ENCODE results near the gene GALNT10.

The GALNT10 gene

GRCh38 chr5:154179846-154180710, 10.5 kb upstream of the GALNT10 start:
- Histone ChIP-seq H3K36me3 (ENCODE audit: control insufficient read depth, insufficient read depth, low read length) (no peaks in the 10 kb centered on the region), H3K27ac (ENCODE audit: insufficient read depth, low read length, poor library complexity, severe bottlenecking) (no peak overlapping the region), H3K9me3 (ENCODE audit: control insufficient read depth, low read length) (no peaks in the 10 kb centered on the region), H3K4me3 (ENCODE audit: insufficient read depth, low read depth, low read length, poor library complexity, severe bottlenecking) (no peak overlapping the region), H3K27me3 (replicated peaks; ENCODE audit: control insufficient read depth, insufficient read depth, low read length, poor library complexity, severe bottlenecking) (no peaks in the 10 kb centered on the region), H3K4me1 (ENCODE audit: control insufficient read depth, insufficient read depth, low read length, poor library complexity, severe bottlenecking) (no peaks in the 10 kb centered on the region)
- DNase-seq: no peak

DNA sequence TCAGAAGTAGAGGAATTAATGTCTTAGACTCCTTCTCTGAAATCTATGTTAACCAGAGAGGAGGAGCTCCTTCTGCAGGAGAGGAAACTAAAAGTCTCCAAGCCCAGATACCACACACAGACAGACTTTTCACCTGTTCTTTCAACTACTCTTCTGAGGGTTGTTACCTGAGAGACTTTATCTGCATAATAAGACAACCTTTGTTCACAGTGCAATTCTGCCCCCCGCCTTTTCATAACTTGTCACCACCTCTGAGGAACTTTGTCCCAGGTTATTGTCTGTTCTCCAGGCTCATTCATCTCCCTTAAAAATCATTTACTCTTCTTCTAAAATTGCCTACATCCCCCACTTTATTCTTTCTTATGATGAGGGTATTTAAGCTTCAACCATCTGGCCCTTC, 9.4 kb upstream of the GALNT10 start:
- H3K27me3 ChIP-seq (replicated peaks; ENCODE audit: control insufficient read depth, insufficient read depth, low read length, poor library complexity, severe bottlenecking): no peaks in the 10 kb centered on the region
- no peaks in the 10 kb centered on the region for H3K36me3 ChIP-seq (ENCODE audit: control insufficient read depth, insufficient read depth, low read length)
- no peak overlapping the region for H3K27ac ChIP-seq (ENCODE audit: insufficient read depth, low read length, poor library complexity, severe bottlenecking)
- DNase-seq: no peak
- no peaks in the 10 kb centered on the region for H3K4me1 ChIP-seq (ENCODE audit: control insufficient read depth, insufficient read depth, low read length, poor library complexity, severe bottlenecking)
- H3K4me3 ChIP-seq (ENCODE audit: insufficient read depth, low read depth, low read length, poor library complexity, severe bottlenecking): no peak overlapping the region
- no peaks in the 10 kb centered on the region for H3K9me3 ChIP-seq (ENCODE audit: control insufficient read depth, low read length)

- H3K27me3 ChIP-seq (replicated peaks; ENCODE audit: control insufficient read depth, insufficient read depth, low read length, poor library complexity, severe bottlenecking): no peaks in the 10 kb centered on the region
- H3K9me3 ChIP-seq (ENCODE audit: control insufficient read depth, low read length): no peaks in the 10 kb centered on the region
- peak overlapping the region; percentile 73 for H3K4me3 ChIP-seq (ENCODE audit: insufficient read depth, low read depth, low read length, poor library complexity, severe bottlenecking)
- H3K4me1 ChIP-seq (ENCODE audit: control insufficient read depth, insufficient read depth, low read length, poor library complexity, severe bottlenecking): peaks cover 21% of the 10 kb centered on the region
- DNase-seq: no peak
- H3K27ac ChIP-seq (ENCODE audit: insufficient read depth, low read length, poor library complexity, severe bottlenecking): peak overlapping the region; percentile 69
- no peaks in the 10 kb centered on the region for H3K36me3 ChIP-seq (ENCODE audit: control insufficient read depth, insufficient read depth, low read length)
Measured at GRCh38 chr5:154189256-154189818, 1.2 kb upstream of the GALNT10 start.

DNA sequence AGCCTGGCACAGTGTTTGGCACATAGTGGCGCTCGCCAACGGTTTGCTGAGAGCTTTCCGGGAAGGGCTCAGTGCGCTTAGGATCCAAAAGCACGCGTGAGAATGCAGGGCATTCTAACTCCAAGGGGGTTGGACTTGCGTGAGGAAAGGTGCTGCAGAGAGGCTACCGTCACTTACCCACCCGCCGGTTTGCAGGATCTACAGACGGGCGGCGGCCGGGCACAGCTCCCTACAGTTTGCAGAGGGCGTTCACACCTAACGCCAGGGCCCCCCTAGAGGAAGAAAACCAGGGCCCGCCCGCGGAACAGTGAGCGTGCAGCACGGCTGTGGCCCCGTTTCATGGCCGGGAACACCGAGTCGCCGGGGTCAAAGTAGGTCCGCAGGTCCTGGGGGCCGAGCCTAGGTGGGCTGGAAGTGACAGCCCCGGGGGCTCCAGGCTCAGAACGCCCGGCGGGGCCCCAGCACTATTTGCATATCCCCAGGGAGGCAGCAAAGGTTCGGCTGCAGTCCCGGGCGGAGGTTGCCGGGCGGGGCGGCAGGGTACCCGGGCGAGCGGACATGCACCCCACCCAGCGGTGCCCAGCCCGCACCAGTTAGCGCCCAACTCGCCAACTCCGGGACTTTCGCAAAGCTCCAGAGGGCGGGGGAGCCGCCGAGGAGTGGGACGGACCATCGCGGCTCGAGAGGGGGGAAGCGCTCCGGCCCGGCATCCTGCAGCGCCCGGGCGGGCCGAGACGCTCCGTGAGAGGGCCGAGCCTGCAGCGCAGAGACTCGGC, 526 bp upstream of the GALNT10 start:
- Histone ChIP-seq H3K4me3 (ENCODE audit: insufficient read depth, low read depth, low read length, poor library complexity, severe bottlenecking) (peak overlapping the region; percentile 73), H3K9me3 (ENCODE audit: control insufficient read depth, low read length) (no peaks in the 10 kb centered on the region), H3K4me1 (ENCODE audit: control insufficient read depth, insufficient read depth, low read length, poor library complexity, severe bottlenecking) (peaks cover 21% of the 10 kb centered on the region), H3K36me3 (ENCODE audit: control insufficient read depth, insufficient read depth, low read length) (no peaks in the 10 kb centered on the region), H3K27ac (ENCODE audit: insufficient read depth, low read length, poor library complexity, severe bottlenecking) (peak overlapping the region; percentile 69), H3K27me3 (replicated peaks; ENCODE audit: control insufficient read depth, insufficient read depth, low read length, poor library complexity, severe bottlenecking) (no peaks in the 10 kb centered on the region)
- peak; percentile 70 to 78 (median 73) for DNase-seq

GRCh38 chr5:154191467-154192261, 1.1 kb downstream of the GALNT10 start:
- Histone ChIP-seq H3K27me3 (replicated peaks; ENCODE audit: control insufficient read depth, insufficient read depth, low read length, poor library complexity, severe bottlenecking) (no peaks in the 10 kb centered on the region), H3K36me3 (ENCODE audit: control insufficient read depth, insufficient read depth, low read length) (no peaks in the 10 kb centered on the region), H3K27ac (ENCODE audit: insufficient read depth, low read length, poor library complexity, severe bottlenecking) (peak overlapping the region; percentile 60), H3K4me3 (ENCODE audit: insufficient read depth, low read depth, low read length, poor library complexity, severe bottlenecking) (peak overlapping the region; percentile 86), H3K9me3 (ENCODE audit: control insufficient read depth, low read length) (no peaks in the 10 kb centered on the region), H3K4me1 (ENCODE audit: control insufficient read depth, insufficient read depth, low read length, poor library complexity, severe bottlenecking) (peaks cover 21% of the 10 kb centered on the region)
- DNase-seq: no peak

DNA sequence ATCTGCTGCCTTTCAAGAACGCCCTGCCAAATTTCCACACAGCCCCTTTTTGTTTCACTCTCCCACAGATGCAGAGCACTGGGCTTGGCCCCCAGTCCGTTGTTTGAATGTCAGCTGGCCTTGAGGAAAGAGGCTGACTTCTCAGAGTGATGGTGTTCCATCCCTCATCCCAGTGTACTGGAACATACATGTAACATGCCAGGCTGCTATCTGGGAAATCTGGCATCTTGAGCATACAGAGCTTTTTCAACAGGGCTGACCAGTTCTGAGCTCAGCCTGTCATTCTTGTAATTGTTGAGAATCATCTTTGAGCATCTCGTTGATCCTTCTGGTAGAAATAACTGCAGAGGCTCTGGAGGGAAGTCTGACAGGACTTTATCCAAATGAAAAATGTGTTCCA, 2.8 kb downstream of the GALNT10 start:
- no peaks in the 10 kb centered on the region for H3K27me3 ChIP-seq (replicated peaks; ENCODE audit: control insufficient read depth, insufficient read depth, low read length, poor library complexity, severe bottlenecking)
- no peaks in the 10 kb centered on the region for H3K36me3 ChIP-seq (ENCODE audit: control insufficient read depth, insufficient read depth, low read length)
- H3K4me1 ChIP-seq (ENCODE audit: control insufficient read depth, insufficient read depth, low read length, poor library complexity, severe bottlenecking): peaks cover 32% of the 10 kb centered on the region
- H3K4me3 ChIP-seq (ENCODE audit: insufficient read depth, low read depth, low read length, poor library complexity, severe bottlenecking): no peak overlapping the region
- no peaks in the 10 kb centered on the region for H3K9me3 ChIP-seq (ENCODE audit: control insufficient read depth, low read length)
- DNase-seq: no peak
- H3K27ac ChIP-seq (ENCODE audit: insufficient read depth, low read length, poor library complexity, severe bottlenecking): no peak overlapping the region

GRCh38 chr5:154193701-154194121, 3.2 kb downstream of the GALNT10 start:
- no peaks in the 10 kb centered on the region for H3K9me3 ChIP-seq (ENCODE audit: control insufficient read depth, low read length)
- DNase-seq: no peak
- no peaks in the 10 kb centered on the region for H3K27me3 ChIP-seq (replicated peaks; ENCODE audit: control insufficient read depth, insufficient read depth, low read length, poor library complexity, severe bottlenecking)
- H3K36me3 ChIP-seq (ENCODE audit: control insufficient read depth, insufficient read depth, low read length): no peaks in the 10 kb centered on the region
- H3K4me1 ChIP-seq (ENCODE audit: control insufficient read depth, insufficient read depth, low read length, poor library complexity, severe bottlenecking): peaks cover 36% of the 10 kb centered on the region
- no peak overlapping the region for H3K4me3 ChIP-seq (ENCODE audit: insufficient read depth, low read depth, low read length, poor library complexity, severe bottlenecking)
- no peak overlapping the region for H3K27ac ChIP-seq (ENCODE audit: insufficient read depth, low read length, poor library complexity, severe bottlenecking)

- no peak for DNase-seq
- Histone ChIP-seq H3K27me3 (replicated peaks; ENCODE audit: control insufficient read depth, insufficient read depth, low read length, poor library complexity, severe bottlenecking) (no peaks in the 10 kb centered on the region), H3K36me3 (ENCODE audit: control insufficient read depth, insufficient read depth, low read length) (no peaks in the 10 kb centered on the region), H3K27ac (ENCODE audit: insufficient read depth, low read length, poor library complexity, severe bottlenecking) (no peak overlapping the region), H3K4me3 (ENCODE audit: insufficient read depth, low read depth, low read length, poor library complexity, severe bottlenecking) (no peak overlapping the region), H3K9me3 (ENCODE audit: control insufficient read depth, low read length) (no peaks in the 10 kb centered on the region), H3K4me1 (ENCODE audit: control insufficient read depth, insufficient read depth, low read length, poor library complexity, severe bottlenecking) (peaks cover 40% of the 10 kb centered on the region)
Measured at GRCh38 chr5:154194345-154195329, 4.1 kb downstream of the GALNT10 start.

DNA sequence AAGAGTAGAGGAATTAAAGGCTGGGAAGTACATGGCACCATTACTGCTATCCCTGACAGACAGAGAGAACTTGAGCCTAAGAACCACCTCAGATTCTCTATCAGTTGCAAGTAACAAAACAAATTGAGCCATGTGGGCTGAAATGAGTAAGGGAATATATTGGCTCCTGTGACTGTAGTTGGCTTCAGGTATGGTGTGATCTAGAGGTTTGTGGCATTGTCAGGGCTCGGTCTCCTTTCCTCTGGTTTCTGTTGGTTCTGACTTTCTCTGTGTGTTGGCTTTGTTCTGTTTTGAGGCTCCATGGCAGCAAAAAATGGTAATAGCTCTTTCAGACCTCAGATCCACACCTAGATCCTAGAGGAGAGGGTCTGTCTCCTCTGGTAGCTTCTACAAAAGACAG, 5.7 kb downstream of the GALNT10 start:
- Histone ChIP-seq H3K4me3 (ENCODE audit: insufficient read depth, low read depth, low read length, poor library complexity, severe bottlenecking) (no peak overlapping the region), H3K27ac (ENCODE audit: insufficient read depth, low read length, poor library complexity, severe bottlenecking) (no peak overlapping the region), H3K36me3 (ENCODE audit: control insufficient read depth, insufficient read depth, low read length) (no peaks in the 10 kb centered on the region), H3K4me1 (ENCODE audit: control insufficient read depth, insufficient read depth, low read length, poor library complexity, severe bottlenecking) (peaks cover 36% of the 10 kb centered on the region), H3K27me3 (replicated peaks; ENCODE audit: control insufficient read depth, insufficient read depth, low read length, poor library complexity, severe bottlenecking) (no peaks in the 10 kb centered on the region), H3K9me3 (ENCODE audit: control insufficient read depth, low read length) (no peaks in the 10 kb centered on the region)
- DNase-seq: no peak

Measured in effector memory CD4-positive, alpha-beta T cell (primary cell).